Amygdala (tissue), 56 donors: ENCODE results near the gene SPRYD7.
"Not testable (repeated sequence)": the region's sequence is repeated elsewhere in the genome, so short reads cannot be mapped to it uniquely, and the experiment has no call there.

Experiments
- DNase-seq, 56 donors: peaks; one replicate each; lab custom pipeline; 2025; lab: John Stamatoyannopoulos, UW

Gene SPRYD7, protein sequence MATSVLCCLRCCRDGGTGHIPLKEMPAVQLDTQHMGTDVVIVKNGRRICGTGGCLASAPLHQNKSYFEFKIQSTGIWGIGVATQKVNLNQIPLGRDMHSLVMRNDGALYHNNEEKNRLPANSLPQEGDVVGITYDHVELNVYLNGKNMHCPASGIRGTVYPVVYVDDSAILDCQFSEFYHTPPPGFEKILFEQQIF

DNA sequence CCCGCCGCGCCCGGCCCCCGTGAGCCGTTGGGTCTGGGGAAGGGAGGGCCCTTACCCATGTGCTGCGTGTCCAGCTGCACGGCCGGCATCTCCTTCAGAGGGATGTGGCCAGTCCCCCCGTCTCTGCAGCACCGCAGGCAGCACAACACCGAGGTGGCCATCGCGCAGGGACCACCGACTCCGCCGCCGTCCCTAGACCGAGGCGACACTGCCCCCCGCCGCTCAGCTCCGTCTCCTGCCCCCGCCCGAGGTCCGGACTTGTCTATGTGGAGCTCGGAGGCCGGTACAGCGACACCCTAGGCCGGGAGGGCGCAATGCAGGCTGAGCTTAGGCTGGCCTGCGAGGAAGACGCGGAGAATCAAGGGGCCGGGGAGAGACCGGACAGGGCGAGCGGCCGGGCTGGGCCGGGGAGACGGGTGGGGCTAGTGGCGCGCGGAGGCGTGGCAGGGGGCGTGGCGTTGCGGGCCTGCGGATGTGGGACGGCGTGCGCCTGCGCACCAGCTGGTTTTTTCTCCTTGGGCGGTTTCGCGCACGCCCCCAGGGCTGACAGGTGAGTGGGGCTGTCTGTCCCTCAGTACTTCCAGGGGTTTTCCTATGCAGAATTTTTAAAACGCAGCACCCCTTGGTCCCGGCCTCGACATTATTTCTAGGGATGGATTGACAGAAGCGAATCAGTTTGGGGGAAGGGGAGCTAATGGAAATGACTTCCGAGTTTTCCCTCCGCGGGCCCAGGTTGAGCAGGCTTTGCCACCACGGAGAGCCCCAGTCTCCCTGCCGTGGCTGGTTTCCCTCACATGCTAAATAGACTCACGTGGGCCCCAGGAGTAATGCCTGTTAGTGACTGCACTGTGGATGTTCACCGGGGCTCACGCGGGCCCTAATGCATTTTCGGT, at the start of gene SPRYD7:
Gene SPRYD7 (minus strand): TSS at position 266 of the 893 bp plus-strand sequence. CDS start 105 bp downstream, at position 161.
- DNase-seq: peak; percentile 68 to 99 (median 96)

- no peak for DNase-seq
Observed at GRCh38 chr13:49985129-49985528, 49.0 kb upstream of the SPRYD7 start.

DNA sequence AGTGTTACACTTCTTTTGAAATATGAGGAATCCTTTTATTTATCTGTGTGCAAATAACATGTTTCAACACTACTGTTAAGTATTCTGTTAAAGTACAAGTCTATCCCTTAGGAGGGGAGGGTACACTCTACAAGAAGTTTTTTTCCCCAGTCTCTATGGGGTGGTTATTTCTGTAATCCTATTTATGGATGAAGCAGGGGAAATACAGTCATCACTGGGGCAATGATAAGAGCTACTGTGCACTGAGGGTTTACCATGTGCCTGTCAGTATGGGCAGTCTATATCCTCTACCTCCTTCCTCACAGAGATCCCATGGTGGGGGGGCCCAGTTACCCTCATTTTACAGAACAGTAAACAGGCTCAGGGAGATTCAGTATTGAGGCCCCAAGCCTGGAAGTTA, 44.1 kb upstream of the SPRYD7 start:
- no peak for DNase-seq

DNA sequence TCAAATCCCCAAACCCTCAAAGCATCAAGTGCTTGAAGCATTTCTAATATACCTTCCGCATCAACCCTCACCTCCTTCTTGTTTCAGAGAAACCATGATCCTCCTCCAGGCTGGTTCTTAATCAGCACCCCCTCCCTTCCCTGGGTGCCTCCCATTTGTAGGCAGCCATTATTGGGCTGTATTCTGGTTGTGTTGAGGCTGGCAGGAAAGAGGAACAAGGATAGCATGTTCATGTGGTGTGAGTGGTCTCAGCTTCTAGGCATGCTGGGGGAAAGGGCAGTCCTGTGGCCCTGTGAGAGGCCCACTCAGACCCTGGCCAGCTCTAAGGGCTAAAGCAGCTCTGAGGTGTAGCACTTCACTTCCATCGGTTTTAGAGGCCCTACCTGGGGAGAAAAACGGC, 41.9 kb upstream of the SPRYD7 start:
- no peak for DNase-seq

DNA sequence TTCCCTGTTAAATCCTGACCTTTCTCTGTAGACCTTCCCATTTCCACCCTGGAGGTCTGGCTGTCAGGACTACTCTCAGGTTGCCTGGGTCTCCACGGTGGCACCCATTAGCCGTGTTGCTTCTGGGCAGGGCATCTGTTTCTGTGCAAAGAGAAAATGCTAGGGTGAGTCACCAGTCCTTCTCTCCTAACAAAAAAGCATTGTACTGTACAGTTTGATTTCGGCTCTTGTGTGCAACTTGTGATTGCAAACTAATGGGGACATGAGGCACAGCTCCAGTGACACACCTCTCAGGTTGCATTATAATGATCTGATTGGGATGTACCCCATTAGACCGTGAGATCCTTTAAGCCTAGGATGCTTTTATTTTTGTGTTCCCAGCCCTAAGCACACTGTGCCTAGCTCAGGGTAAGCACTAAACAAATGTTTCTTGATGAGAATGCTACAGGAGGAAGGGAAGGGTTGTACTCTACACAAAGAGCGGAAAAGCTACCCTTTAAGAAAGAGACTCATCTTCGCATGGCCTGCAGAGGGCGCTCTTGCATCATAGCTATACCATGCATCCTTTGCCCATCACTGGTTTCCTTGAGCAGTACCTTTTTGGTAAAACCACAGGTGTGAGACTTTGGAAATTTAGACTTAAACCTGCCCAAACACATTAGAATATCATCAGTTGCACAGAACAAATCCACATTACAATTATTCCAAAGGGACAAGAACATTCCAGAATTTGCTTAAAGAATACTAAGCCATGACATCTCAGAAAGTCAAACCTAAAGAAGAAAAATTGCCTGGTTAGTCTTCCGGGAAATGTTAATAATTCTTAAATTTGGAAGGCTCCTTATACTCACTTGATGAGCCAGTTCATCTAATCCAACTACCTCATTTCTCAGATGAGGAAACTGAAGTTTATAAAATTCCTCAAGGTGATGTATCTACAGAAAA, 40.4 kb upstream of the SPRYD7 start:
- DNase-seq: peak in 40 of 56 donors; percentile 0 to 77 (median 30)

DNA sequence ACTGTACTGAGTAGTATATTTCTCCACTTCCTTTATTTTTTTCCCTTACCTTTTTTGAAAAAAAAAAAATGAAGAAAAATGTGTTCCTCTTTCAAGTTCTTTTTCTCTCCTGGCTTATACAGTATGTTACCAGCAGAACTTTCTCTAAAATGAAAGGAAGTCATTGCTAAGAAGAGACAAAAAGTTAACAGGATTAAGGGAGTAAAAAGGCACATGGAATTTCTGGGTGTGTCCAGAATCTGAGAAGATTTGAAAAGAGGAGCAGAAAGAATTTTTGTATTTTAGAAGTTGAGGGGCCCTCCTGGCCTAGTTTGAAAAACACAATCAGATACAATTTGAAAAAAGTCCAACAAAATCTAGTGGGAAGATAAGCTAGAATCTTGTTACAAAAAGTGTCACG, 39.7 kb upstream of the SPRYD7 start:
- no peak for DNase-seq

GRCh38 chr13:49972709-49973108, 36.6 kb upstream of the SPRYD7 start:
- DNase-seq: no peak

- DNase-seq: no peak
Observed at GRCh38 chr13:49967456-49967855, 31.3 kb upstream of the SPRYD7 start.

GRCh38 chr13:49958321-49958720, 22.2 kb upstream of the SPRYD7 start:
- peak in 5 of 56 donors; percentile 2 to 13 (median 7) for DNase-seq

DNA sequence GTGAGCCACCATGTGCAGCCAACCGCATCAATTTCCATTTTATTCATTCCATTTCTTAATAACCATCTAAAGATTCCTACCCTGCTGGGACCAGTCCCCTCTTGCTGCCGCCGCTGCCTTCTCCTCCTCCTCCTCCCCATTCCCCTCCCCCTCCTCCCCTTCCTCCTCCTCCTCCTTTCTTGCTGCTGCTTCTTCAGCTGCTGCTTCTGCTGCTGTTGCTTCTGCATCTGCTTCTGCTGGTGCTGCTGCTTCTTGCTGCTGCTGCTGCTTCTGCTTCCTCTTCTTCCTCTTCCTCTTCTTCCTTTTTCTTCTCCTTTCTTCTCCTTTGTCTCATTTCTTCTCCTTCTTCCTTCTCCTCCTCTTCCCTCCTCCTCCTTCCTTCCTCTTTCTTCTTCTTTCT, 20.0 kb upstream of the SPRYD7 start:
- DNase-seq: no peak

GRCh38 chr13:49954674-49955455, 18.7 kb upstream of the SPRYD7 start:
- no peak for DNase-seq

DNA sequence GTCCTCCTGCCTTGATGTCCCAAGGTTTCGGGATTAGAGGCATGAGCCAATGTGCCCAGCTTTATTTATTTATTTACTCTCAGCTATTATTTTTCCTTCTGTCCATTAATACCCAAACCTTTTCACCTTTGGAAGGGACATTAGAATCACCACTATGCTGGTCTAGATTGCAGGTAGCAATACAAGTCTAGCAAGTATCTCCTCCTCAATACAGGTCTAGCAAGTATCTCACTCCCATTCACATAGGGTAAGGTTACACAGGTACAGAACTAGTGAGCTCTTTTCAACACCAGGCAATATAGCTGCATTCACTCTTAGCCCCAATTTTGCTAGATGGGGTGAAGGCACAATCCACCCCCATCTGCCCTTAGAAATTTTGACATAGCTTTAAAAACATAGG, 17.4 kb upstream of the SPRYD7 start:
- no peak for DNase-seq

DNA sequence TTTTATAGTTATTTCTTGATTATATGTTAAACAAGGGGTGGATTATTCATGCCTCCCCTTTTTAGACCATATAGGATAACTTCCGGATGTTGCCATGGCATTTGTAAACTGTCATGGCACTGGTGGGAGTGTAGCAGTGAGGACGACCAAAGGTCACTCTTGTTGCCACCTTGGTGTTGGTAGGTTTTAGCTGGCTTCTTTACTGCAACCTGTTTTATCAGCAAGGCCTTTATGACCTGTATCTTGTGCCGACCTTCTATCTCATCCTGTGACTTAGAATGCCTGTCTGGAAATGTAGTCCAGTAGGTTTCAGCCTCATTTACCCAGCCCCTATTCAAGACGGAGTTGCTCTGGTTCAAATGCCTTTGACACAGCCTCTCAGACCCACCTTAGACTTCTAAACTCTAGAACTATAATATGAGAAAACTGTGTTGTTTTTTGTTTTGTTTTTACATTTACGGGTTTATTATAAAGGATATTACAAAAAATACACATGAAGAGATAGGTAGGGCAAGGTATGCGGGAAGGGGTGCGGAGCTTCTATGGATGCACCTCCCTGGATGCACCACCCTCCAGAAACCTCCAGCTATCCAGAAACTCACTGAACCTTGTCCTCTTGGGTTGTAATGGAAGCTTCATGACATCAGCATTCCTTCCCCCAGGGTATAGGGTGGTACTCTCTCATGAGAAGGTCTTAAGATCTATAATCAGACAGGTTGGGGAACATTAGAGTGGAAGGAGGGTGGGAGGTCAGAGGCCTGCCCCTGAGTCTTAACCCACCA, 15.8 kb upstream of the SPRYD7 start:
- DNase-seq: no peak

DNA sequence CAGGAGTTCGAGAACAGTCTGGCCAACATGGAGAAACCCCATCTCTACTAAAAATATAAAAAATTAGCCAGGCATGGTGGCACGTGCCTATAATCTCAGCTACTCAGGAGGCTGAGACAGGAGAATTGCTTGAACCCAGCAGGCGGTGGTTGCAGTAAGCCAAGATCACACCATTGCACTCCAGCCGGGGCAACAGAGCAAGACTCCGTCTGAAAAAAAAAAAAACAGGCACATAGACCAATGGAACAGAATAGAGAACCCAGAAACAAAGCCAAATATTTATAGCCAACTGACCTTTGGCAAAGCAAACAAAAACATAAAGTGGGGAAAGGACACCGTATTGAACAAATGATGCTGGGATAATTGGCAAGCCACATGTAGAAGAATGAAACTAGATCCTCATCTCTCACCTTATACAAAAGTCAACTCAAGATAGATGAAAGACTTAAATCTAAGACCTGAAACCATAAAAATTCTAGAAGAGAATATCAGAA, 12.7 kb upstream of the SPRYD7 start:
- not testable (repeated sequence) for DNase-seq

GRCh38 chr13:49939321-49939720, 3.2 kb upstream of the SPRYD7 start:
- no peak for DNase-seq

DNA sequence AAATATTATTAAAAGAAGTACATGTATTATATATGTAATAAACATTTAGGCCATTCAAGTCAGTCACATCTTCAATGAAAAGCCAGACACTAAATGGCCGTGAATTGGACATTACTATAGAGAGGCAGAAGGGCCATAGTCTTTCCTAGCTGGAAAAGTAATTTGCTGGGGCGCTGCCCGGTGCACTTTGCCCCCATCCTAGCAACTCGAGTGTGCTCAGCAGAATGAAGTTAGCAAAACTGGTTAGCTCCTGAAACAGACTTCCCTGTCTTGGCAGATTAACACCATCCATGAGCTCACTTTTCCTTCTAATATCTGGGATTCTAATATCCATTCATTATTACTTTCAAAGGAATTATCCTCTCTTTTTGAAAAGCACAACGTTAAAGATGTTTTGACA, 2.8 kb upstream of the SPRYD7 start:
- DNase-seq: peak in 8 of 56 donors; percentile 2 to 16 (median 8)

GRCh38 chr13:49938314-49938713, 2.2 kb upstream of the SPRYD7 start:
- no peak for DNase-seq

GRCh38 chr13:49936968-49937273, 781 bp upstream of the SPRYD7 start:
- peak in 2 of 56 donors; percentile 30 to 33 for DNase-seq
